ENCODE data around the gene PLRG1.

DNA sequence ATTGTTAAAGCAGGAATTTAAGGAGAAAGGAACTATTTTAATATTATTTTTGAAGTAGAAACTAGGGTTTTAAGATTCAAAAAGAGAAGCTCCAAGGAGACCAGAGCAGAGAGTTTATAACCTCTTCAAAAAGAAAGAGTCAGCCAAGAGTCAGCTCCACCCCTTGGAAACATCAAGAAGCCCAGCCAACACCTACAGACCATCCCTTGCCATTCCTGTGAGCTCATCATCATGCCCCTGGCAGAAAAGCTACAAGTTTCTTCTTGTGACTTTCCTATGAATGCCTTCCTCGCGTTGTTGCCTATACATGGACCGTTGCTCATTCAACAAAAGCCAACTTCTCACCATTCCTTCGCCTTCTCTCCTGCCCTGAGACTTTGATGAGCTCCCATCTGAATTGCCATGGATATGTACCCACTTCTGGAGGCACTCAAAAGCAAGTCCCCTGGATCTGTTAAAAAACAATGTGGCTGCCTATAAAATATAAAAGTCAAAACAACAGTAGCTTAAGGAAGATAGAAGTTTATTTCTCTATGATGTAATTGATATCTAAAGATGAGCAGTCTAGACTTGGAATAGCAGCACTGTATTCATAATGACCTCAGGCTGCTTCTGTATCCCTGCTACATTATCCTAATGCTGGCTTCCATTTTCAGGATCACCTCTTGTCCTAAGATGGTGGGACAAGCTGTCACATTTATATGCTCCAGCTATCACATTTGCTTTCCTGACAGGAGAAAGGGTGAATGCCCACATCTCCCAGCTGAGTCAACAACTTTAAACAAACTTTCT, 20.3 kb downstream of the PLRG1 start:
- TF ChIP-seq, protein P1, sequence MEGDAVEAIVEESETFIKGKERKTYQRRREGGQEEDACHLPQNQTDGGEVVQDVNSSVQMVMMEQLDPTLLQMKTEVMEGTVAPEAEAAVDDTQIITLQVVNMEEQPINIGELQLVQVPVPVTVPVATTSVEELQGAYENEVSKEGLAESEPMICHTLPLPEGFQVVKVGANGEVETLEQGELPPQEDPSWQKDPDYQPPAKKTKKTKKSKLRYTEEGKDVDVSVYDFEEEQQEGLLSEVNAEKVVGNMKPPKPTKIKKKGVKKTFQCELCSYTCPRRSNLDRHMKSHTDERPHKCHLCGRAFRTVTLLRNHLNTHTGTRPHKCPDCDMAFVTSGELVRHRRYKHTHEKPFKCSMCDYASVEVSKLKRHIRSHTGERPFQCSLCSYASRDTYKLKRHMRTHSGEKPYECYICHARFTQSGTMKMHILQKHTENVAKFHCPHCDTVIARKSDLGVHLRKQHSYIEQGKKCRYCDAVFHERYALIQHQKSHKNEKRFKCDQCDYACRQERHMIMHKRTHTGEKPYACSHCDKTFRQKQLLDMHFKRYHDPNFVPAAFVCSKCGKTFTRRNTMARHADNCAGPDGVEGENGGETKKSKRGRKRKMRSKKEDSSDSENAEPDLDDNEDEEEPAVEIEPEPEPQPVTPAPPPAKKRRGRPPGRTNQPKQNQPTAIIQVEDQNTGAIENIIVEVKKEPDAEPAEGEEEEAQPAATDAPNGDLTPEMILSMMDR (IDR thresholded peaks at IDR 0.05): no peak
- no peak for TF ChIP-seq EP300 (IDR thresholded peaks at IDR 0.05)
- no peak for TF ChIP-seq POLR2A (IDR thresholded peaks at IDR 0.05; ENCODE audit: low read depth)
- no peak for TF ChIP-seq POLR2AphosphoS5 (IDR thresholded peaks at IDR 0.05)

All from esophagus muscularis mucosa (tissue), 4 donors.